ENCODE data around the gene IFNA7.
"Not testable (repeated sequence)": the region's sequence is repeated elsewhere in the genome, so short reads cannot be mapped to it uniquely, and the experiment has no call there.

The IFNA7 gene

GRCh38 chr9:21174671-21175070 lies 27.3 kb downstream of the IFNA7 start:
- no peak overlapping the region for H3K4me2 ChIP-seq
- H3K4me1 ChIP-seq = peaks cover 0 to 4% (median 0%) of the 10 kb centered on the region in 10 experiments; a peak in 2 of 20 replicates
- H3K9me3 ChIP-seq (replicated peaks in 1 of 11) = peaks cover 0 to 6% (median 0%) of the 10 kb centered on the region in 11 experiments; a peak in 1 of 22 replicates
- H3K4me3 ChIP-seq = no peak overlapping the region
- H3K9ac ChIP-seq = no peak overlapping the region
- H3K27me3 ChIP-seq = no peaks in the 10 kb centered on the region
- no peak for TF ChIP-seq Cebpa-rat (IDR thresholded peaks at IDR 0.05)
- no peaks in the 10 kb centered on the region for H3K36me3 ChIP-seq
- H4K20me1 ChIP-seq = no peaks in the 10 kb centered on the region
- no peak overlapping the region for H3K27ac ChIP-seq

- H3K4me1 ChIP-seq = peaks cover 0 to 10% (median 0%) of the 10 kb centered on the region in 10 experiments; a peak in 3 of 20 replicates
- no peak for TF ChIP-seq Cebpa-rat (IDR thresholded peaks at IDR 0.05)
- H3K27me3 ChIP-seq = no peaks in the 10 kb centered on the region
- H3K4me3 ChIP-seq = no peak overlapping the region
- peaks cover 0 to 6% (median 0%) of the 10 kb centered on the region in 11 experiments; a peak in 1 of 22 replicates for H3K9me3 ChIP-seq (replicated peaks in 1 of 11)
- no peak overlapping the region for H3K27ac ChIP-seq
- no peaks in the 10 kb centered on the region for H4K20me1 ChIP-seq
- H3K4me2 ChIP-seq = no peak overlapping the region
- no peaks in the 10 kb centered on the region for H3K36me3 ChIP-seq
- no peak overlapping the region for H3K9ac ChIP-seq
Observed at GRCh38 chr9:21172156-21172555, 29.8 kb downstream of the IFNA7 start.

- TF ChIP-seq Cebpa-rat (IDR thresholded peaks at IDR 0.05) = no peak
Observed at GRCh38 chr9:21171351-21171750, 30.7 kb downstream of the IFNA7 start.

GRCh38 chr9:21166560-21166959 lies 35.4 kb downstream of the IFNA7 start, which contains the start of gene IFNA21:
IFNA21 (minus strand) TSS chr9:21166660; CDS start chr9:21166612, 48 bp downstream.
- not testable (repeated sequence) for H3K36me3 ChIP-seq, H4K20me1 ChIP-seq, H3K27ac ChIP-seq, H3K9ac ChIP-seq, H3K4me3 ChIP-seq, H3K27me3 ChIP-seq, H3K4me2 ChIP-seq
- H3K4me1 ChIP-seq = peaks cover 0 to 10% (median 1%) of the 10 kb centered on the region in 10 experiments; a peak in 11 of 20 replicates
- H3K9me3 ChIP-seq (replicated peaks in 1 of 11) = peaks cover 13 to 21% (median 17%) of the 10 kb centered on the region in 11 experiments

More at GRCh38 chr9:21171351-21171750, 30.7 kb downstream of the IFNA7 start:
- peaks cover 0 to 6% (median 0%) of the 10 kb centered on the region in 11 experiments; a peak in 1 of 22 replicates for H3K9me3 ChIP-seq (replicated peaks in 1 of 11)
- H3K4me3 ChIP-seq = no peak overlapping the region
- no peaks in the 10 kb centered on the region for H4K20me1 ChIP-seq
- no peaks in the 10 kb centered on the region for H3K27me3 ChIP-seq
- peaks cover 0 to 10% (median 0%) of the 10 kb centered on the region in 10 experiments; a peak in 3 of 20 replicates for H3K4me1 ChIP-seq
- H3K36me3 ChIP-seq = no peaks in the 10 kb centered on the region
- H3K4me2 ChIP-seq = no peak overlapping the region
- no peak overlapping the region for H3K27ac ChIP-seq
- no peak overlapping the region for H3K9ac ChIP-seq

GRCh38 chr9:21165516-21165915 lies 36.5 kb downstream of the IFNA7 start:
- Histone ChIP-seq H3K9ac (no peak overlapping the region), H3K4me1 (peaks cover 8 to 19% (median 12%) of the 10 kb centered on the region in 10 experiments), H3K27ac (no peak overlapping the region), H3K9me3 (replicated peaks in 1 of 11) (peaks cover 20 to 31% (median 25%) of the 10 kb centered on the region in 11 experiments), H4K20me1 (no peaks in the 10 kb centered on the region), H3K4me2 (no peak overlapping the region), H3K27me3 (no peaks in the 10 kb centered on the region), H3K4me3 (no peak overlapping the region), H3K36me3 (0 out of 22 replicates have a peak, but pooled peaks cover 0 to 3% (median 0%) of the 10 kb centered on the region in 11 experiments)
- no peak for TF ChIP-seq Cebpa-rat (IDR thresholded peaks at IDR 0.05)

GRCh38 chr9:21160178-21160577 lies 41.8 kb downstream of the IFNA7 start:
- peaks cover 23 to 46% (median 39%) of the 10 kb centered on the region in 11 experiments for H3K9me3 ChIP-seq (replicated peaks in 1 of 11)
- no peaks in the 10 kb centered on the region for H4K20me1 ChIP-seq
- 0 out of 22 replicates have a peak, but pooled peaks cover 0 to 3% (median 0%) of the 10 kb centered on the region in 11 experiments for H3K36me3 ChIP-seq
- TF ChIP-seq Cebpa-rat (IDR thresholded peaks at IDR 0.05) = no peak
- H3K27ac ChIP-seq = peak overlapping the region in 8 of 11 experiments; percentile 28 to 65 (median 50); a peak in 11 of 22 replicates
- 0 out of 22 replicates have a peak overlapping the region, but pooled peaks of 1 of the 11 experiments have one; percentile 24 for H3K9ac ChIP-seq
- H3K4me3 ChIP-seq = peak overlapping the region in 2 of 10 experiments; percentile 10 to 14; a peak in 2 of 20 replicates
- H3K4me1 ChIP-seq = peaks cover 16 to 40% (median 27%) of the 10 kb centered on the region in 10 experiments
- peak overlapping the region; percentile 38 to 79 (median 63) for H3K4me2 ChIP-seq
- H3K27me3 ChIP-seq = no peaks in the 10 kb centered on the region

GRCh38 chr9:21155501-21155900 lies 46.5 kb downstream of the IFNA7 start:
- Histone ChIP-seq H3K27ac (no peak overlapping the region), H3K27me3 (no peaks in the 10 kb centered on the region), H3K9ac (no peak overlapping the region), H3K9me3 (replicated peaks in 1 of 11) (peaks cover 0 to 25% (median 15%) of the 10 kb centered on the region in 11 experiments; a peak in 17 of 22 replicates), H3K4me2 (peak overlapping the region in 2 of 11 experiments; percentile 11 to 33; a peak in 2 of 22 replicates), H3K4me1 (peaks cover 27 to 52% (median 35%) of the 10 kb centered on the region in 10 experiments), H3K36me3 (no peaks in the 10 kb centered on the region), H3K4me3 (no peak overlapping the region), H4K20me1 (no peaks in the 10 kb centered on the region)
- TF ChIP-seq Cebpa-rat (IDR thresholded peaks at IDR 0.05) = no peak

GRCh38 chr9:21154018-21154608 lies 47.9 kb downstream of the IFNA7 start:
- Histone ChIP-seq H3K4me2 (peak overlapping the region; percentile 40 to 82 (median 65)), H3K27me3 (no peaks in the 10 kb centered on the region), H3K9me3 (replicated peaks in 1 of 11) (peaks cover 9 to 34% (median 27%) of the 10 kb centered on the region in 11 experiments), H3K4me1 (peaks cover 18 to 38% (median 27%) of the 10 kb centered on the region in 10 experiments), H3K4me3 (no peak overlapping the region), H3K36me3 (peaks cover 0 to 5% (median 0%) of the 10 kb centered on the region in 11 experiments; a peak in 1 of 22 replicates), H3K9ac (peak overlapping the region in 6 of 11 experiments; percentile 3 to 47 (median 14); a peak in 6 of 22 replicates), H4K20me1 (no peaks in the 10 kb centered on the region), H3K27ac (peak overlapping the region in 9 of 11 experiments; percentile 19 to 55 (median 47); a peak in 12 of 22 replicates)
- no peak for TF ChIP-seq Cebpa-rat (IDR thresholded peaks at IDR 0.05)

- Histone ChIP-seq H3K4me1 (peaks cover 14 to 32% (median 22%) of the 10 kb centered on the region in 10 experiments), H3K4me3 (no peak overlapping the region), H3K4me2 (peak overlapping the region; percentile 40 to 82 (median 65)), H3K9me3 (replicated peaks in 1 of 11) (peaks cover 15 to 40% (median 33%) of the 10 kb centered on the region in 11 experiments), H3K27me3 (no peaks in the 10 kb centered on the region), H3K36me3 (peaks cover 0 to 5% (median 0%) of the 10 kb centered on the region in 11 experiments; a peak in 2 of 22 replicates), H3K27ac (peak overlapping the region in 8 of 11 experiments; percentile 23 to 55 (median 47); a peak in 11 of 22 replicates), H3K9ac (peak overlapping the region in 6 of 11 experiments; percentile 3 to 47 (median 14); a peak in 6 of 22 replicates), H4K20me1 (no peaks in the 10 kb centered on the region)
- no peak for TF ChIP-seq Cebpa-rat (IDR thresholded peaks at IDR 0.05)
Observed at GRCh38 chr9:21153336-21154017, 48.5 kb downstream of the IFNA7 start.

Data from BLaER1 treated with 17β-estradiol and CSF1 and Interleukin-3, amounts not matched to agents 10 nM and 100 nM (cell line).